B cell (primary cell): ENCODE data around the gene KRT84.

ENCODE experiments used
- EZH2 ChIP-seq: IDR thresholded peaks from 2 replicates; pipeline ENCODE4 v1.6.1; 2012; ENCODE audit warnings: borderline replicate concordance, low read depth, mild to moderate bottlenecking, moderate library complexity, low read length; ENCODE audit not compliant: insufficient read depth, poor library complexity, severe bottlenecking
- TF ChIP-seq, protein P1 (sequence below): fragments of 200-600 bp; IDR thresholded peaks from one replicate; pipeline ENCODE4 v1.8.0; 2022; ENCODE audit warnings: antibody characterized with exemption, mild to moderate bottlenecking

- TF ChIP-seq, protein P1, sequence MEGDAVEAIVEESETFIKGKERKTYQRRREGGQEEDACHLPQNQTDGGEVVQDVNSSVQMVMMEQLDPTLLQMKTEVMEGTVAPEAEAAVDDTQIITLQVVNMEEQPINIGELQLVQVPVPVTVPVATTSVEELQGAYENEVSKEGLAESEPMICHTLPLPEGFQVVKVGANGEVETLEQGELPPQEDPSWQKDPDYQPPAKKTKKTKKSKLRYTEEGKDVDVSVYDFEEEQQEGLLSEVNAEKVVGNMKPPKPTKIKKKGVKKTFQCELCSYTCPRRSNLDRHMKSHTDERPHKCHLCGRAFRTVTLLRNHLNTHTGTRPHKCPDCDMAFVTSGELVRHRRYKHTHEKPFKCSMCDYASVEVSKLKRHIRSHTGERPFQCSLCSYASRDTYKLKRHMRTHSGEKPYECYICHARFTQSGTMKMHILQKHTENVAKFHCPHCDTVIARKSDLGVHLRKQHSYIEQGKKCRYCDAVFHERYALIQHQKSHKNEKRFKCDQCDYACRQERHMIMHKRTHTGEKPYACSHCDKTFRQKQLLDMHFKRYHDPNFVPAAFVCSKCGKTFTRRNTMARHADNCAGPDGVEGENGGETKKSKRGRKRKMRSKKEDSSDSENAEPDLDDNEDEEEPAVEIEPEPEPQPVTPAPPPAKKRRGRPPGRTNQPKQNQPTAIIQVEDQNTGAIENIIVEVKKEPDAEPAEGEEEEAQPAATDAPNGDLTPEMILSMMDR, result no peak
- TF ChIP-seq EZH2, result no peak
Observed at GRCh38 chr12:52423035-52423434, 37.6 kb upstream of the KRT84 start.
